Neural cell (in vitro differentiated cells): Measurements from ENCODE around the gene TULP1. TPM values are rescaled to one million over a fixed set of nuclear protein-coding genes. Genes with fewer than 3 reads are reported as not detected.
A peak's percentile ranks its signal among the peaks of the same experiment; 100 is the strongest.

Experiments used
- H2AFZ ChIP-seq: fragments of 200-600, 300-800 bp; sonication (generic), shearing (Covaris generic); 2 replicates; pipeline ENCODE4 v1.6.0; 2014; ENCODE audit warnings: low read depth, mild to moderate bottlenecking, antibody characterized with exemption, low read length, moderate library complexity
- H3F3A ChIP-seq: fragments of 200-600 bp; shearing (Covaris generic); 2 replicates; pipeline ENCODE4 v1.6.1; 2016; ENCODE audit warnings: mild to moderate bottlenecking, moderate library complexity, mixed read lengths, antibody characterized with exemption, low read length; ENCODE audit not compliant: insufficient read depth, poor library complexity, severe bottlenecking
- H3K27ac ChIP-seq: fragments of 200-600, 300-800 bp; sonication (generic), shearing (Covaris generic); 2 replicates; pipeline ENCODE4 v1.5.1; 2014; ENCODE audit warnings: mild to moderate bottlenecking, low read length, moderate library complexity
- H3K27me3 ChIP-seq: fragments of 300-800, 200-600 bp; sonication (generic), shearing (Covaris generic); 2 replicates; pipeline ENCODE4 v1.6.0; 2014; ENCODE audit warnings: mild to moderate bottlenecking, low read depth, low read length, moderate library complexity; ENCODE audit not compliant: insufficient read depth
- H3K36me3 ChIP-seq: fragments of 300-800, 200-600 bp; sonication (generic), shearing (Covaris generic); 2 replicates; pipeline ENCODE4 v1.5.1; 2014; ENCODE audit warnings: mild to moderate bottlenecking, antibody characterized with exemption, low read length, moderate library complexity; ENCODE audit not compliant: insufficient read depth
- H3K4me2 ChIP-seq: fragments of 300-800, 200-600 bp; sonication (generic), shearing (Covaris generic); 2 replicates; pipeline ENCODE4 v1.6.0; 2014; ENCODE audit warnings: mild to moderate bottlenecking, low read length
- H3K4me3 ChIP-seq: fragments of 300-800, 200-600 bp; sonication (generic), shearing (Covaris generic); 2 replicates; pipeline ENCODE4 v1.5.1; 2014; ENCODE audit warnings: mild to moderate bottlenecking, low read length, moderate library complexity
- H3K79me2 ChIP-seq: fragments of 200-600 bp; shearing (Covaris generic); replicated peaks from 2 replicates; pipeline ENCODE4 v1.6.0; 2014; ENCODE audit warnings: mild to moderate bottlenecking, low read length, moderate library complexity; ENCODE audit not compliant: insufficient read depth
- H3K9ac ChIP-seq: fragments of 300-800, 200-600 bp; sonication (generic), shearing (Covaris generic); 2 replicates; pipeline ENCODE4 v1.6.1; 2016; ENCODE audit warnings: mild to moderate bottlenecking, low read length, mixed read lengths
- H3K9me2 ChIP-seq: fragments of 200-600 bp; shearing (Covaris generic); 2 replicates; pipeline ENCODE4 v1.6.1; 2016; ENCODE audit warnings: mild to moderate bottlenecking, low read length, mixed read lengths; ENCODE audit not compliant: insufficient read depth
- H3K9me3 ChIP-seq: fragments of 200-600, 300-800 bp; sonication (generic), shearing (Covaris generic); 2 replicates; pipeline ENCODE4 v1.6.1; 2016; ENCODE audit warnings: mild to moderate bottlenecking, mixed run types, low read length, moderate library complexity, mixed read lengths
- H4K20me1 ChIP-seq: fragments of 200-600 bp; shearing (Covaris generic); 2 replicates; pipeline ENCODE4 v1.6.1; 2016; ENCODE audit warnings: mild to moderate bottlenecking, mixed run types; ENCODE audit not compliant: insufficient read depth
- EP300 ChIP-seq: fragments of 450-650 bp; conservative IDR thresholded peaks from 2 replicates; pipeline ENCODE4 v1.6.1; 2014; ENCODE audit warnings: antibody characterized with exemption, mild to moderate bottlenecking, moderate library complexity; ENCODE audit not compliant: poor library complexity, severe bottlenecking
- EZH2 ChIP-seq: fragments of 200-600, 300-800 bp; shearing (Covaris generic), sonication (generic); IDR thresholded peaks from 2 replicates; pipeline ENCODE4 v1.6.1; 2014; ENCODE audit warnings: antibody characterized with exemption, low read length, borderline replicate concordance, mild to moderate bottlenecking; ENCODE audit not compliant: insufficient read depth, poor library complexity, severe bottlenecking
- MXI1 ChIP-seq: fragments of 450-650 bp; conservative IDR thresholded peaks from 2 replicates; pipeline ENCODE4 v1.6.1; 2014; ENCODE audit warnings: antibody characterized with exemption, mild to moderate bottlenecking; ENCODE audit not compliant: poor library complexity, severe bottlenecking
- POLR2AphosphoS5 ChIP-seq: IDR thresholded peaks from 2 replicates; pipeline ENCODE4 v1.6.1; 2012
- RAD21 ChIP-seq: fragments of 450-650 bp; conservative IDR thresholded peaks from 2 replicates; pipeline ENCODE4 v1.6.1; 2014; ENCODE audit warnings: antibody characterized with exemption, mild to moderate bottlenecking, moderate library complexity
- REST ChIP-seq: IDR thresholded peaks from 2 replicates; pipeline ENCODE4 v1.6.1; 2012; ENCODE audit warnings: borderline replicate concordance
- SMC3 ChIP-seq: fragments of 450-650 bp; conservative IDR thresholded peaks from 2 replicates; pipeline ENCODE4 v1.6.1; 2014; ENCODE audit warnings: antibody characterized with exemption, mild to moderate bottlenecking, moderate library complexity; ENCODE audit not compliant: poor library complexity
- TAF1 ChIP-seq: IDR thresholded peaks from 2 replicates; pipeline ENCODE4 v1.6.1; 2012; ENCODE audit warnings: low read depth
- polyA plus RNA-seq: library from polyadenylated mRNA; depleted of rRNA; stranded (reverse); fragments of >200 nt; gene quantifications from 2 replicates; pipeline ENCODE4 v1.2.3, GENCODE V29; 2014

TULP1 gene
- polyA plus RNA-seq, 1 donor from 2014 or later: not detected

DNA sequence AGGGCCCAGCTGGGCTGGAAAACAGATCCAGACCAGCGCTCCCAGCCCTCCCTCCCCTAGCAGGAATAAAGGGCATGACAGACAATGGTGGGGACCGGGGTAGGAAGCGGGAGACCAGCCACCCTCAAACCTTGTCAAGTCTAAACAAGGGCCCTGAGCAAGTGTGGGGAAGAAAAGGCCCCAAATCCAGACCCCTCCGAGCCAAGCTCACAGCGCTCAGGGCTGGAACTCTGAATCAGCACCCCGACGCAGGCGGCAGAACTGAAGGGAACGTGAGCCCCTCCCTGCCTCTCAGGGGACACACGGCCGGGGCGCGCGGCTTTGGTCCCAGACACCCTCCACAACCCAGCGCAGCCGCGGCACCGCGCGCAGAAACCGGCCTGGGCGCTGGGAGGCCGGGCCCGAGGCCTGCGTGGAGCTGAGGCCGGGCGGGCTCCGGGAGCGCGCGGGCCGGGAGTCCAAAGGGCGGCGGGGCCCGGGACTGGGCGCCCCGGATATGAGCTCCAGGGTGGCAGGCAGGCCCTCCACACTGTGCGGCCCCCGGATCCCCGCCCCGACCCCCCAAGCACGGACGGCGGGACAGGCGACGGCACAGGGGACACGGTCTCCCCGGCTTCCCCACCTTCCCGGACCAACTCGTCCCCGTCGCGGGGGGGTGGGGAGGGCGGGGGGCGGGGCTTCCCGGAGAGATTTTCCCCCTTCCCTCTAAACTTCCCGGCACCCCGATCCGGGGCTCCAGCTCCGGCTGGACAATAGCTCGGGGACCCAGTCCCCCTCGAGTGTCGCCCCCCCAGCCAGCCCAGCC, 16.5 kb downstream of the TULP1 start:
- H3K9ac ChIP-seq: no peak overlapping the region
- H2AFZ ChIP-seq: no peak overlapping the region

DNA sequence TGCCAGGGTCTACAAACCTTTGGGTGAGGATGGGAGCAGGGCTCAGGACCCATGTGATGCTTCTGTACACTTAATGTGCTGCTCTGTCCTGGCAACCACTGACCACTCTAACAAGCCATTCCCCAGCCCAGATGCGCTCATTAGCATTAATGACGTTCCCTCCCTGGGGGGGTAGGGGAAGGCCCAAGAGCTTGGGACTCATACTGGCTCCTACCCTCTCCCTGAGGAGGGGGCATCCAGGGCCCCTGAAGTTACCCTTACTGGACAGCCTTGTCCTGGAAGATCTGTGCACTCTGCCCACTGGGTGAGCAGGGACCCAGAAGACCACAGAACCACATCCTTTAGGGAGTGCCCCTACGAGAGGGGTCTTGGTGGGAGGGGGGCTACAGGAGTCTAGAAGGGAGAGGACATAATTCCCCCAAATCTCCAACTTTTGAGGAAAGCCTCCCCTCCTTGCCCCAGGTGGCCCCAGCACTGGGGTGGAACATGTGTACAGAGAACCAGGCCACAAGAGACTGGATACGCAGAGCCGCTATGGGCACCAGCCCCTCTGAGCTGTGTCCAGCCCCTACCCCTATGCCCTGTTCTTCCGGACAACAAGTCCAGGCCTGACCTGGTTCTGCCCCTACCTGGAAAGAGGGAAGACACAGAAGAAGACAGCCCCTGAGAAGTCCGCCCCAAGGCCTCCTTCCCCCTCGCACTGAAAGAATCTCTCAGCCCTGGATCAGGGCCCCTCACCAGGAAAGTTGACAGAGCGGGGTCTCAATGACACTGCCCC, 17.2 kb downstream of the TULP1 start:
- Histone ChIP-seq H4K20me1 (no peaks in the 10 kb centered on the region), H3K27me3 (peaks cover 31% of the 10 kb centered on the region), H3K9me3 (no peaks in the 10 kb centered on the region), H3K9ac (no peak overlapping the region), H3K4me2 (no peak overlapping the region), H2AFZ (no peak overlapping the region), H3K27ac (no peak overlapping the region), H3F3A (no peaks in the 10 kb centered on the region), H3K79me2 (no peaks in the 10 kb centered on the region), H3K4me3 (no peak overlapping the region), H3K9me2 (no peaks in the 10 kb centered on the region), H3K36me3 (no peaks in the 10 kb centered on the region)
- TF ChIP-seq SMC3 (no peak), MXI1 (no peak)

More for the DNA sequence above, 16.5 kb downstream of the TULP1 start:
- H3K27ac ChIP-seq: no peak overlapping the region
- peaks cover 31% of the 10 kb centered on the region for H3K27me3 ChIP-seq
- H3K79me2 ChIP-seq: no peaks in the 10 kb centered on the region
- H3K9me2 ChIP-seq: no peaks in the 10 kb centered on the region
- TF ChIP-seq TAF1 (no peak), EZH2 (peak; percentile 22), RAD21 (no peak), SMC3 (no peak)
- H3K4me3 ChIP-seq: peak overlapping the region; percentile 54
- no peaks in the 10 kb centered on the region for H3F3A ChIP-seq
- H4K20me1 ChIP-seq: no peaks in the 10 kb centered on the region
- no peaks in the 10 kb centered on the region for H3K9me3 ChIP-seq
- H3K4me2 ChIP-seq: no peak overlapping the region
- H3K36me3 ChIP-seq: no peaks in the 10 kb centered on the region

DNA sequence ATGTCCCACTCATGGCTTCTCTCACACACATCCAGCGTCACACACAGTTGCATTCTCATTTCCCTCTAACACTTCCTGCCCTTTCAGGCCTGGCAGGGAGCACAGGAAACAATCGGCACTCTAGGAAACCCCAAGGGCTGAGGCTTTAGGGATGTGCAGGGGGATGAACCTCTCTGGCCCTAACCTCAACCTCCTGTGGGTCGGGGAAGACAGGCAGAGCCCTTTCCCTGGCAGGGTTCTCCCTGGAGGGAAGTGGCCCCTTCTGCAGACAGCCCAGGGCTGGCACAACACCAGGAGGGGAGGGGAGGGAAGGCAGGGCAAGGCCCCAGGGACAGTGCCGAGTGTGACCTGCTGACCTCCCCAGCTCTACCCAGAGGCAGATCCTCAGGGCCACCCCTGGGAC, 18.5 kb downstream of the TULP1 start:
- H4K20me1 ChIP-seq: no peaks in the 10 kb centered on the region

More for the DNA sequence above, 18.5 kb downstream of the TULP1 start:
- Histone ChIP-seq H3K9ac (no peak overlapping the region), H3K4me3 (no peak overlapping the region), H3F3A (no peaks in the 10 kb centered on the region), H3K27ac (no peak overlapping the region), H3K9me2 (no peaks in the 10 kb centered on the region), H3K27me3 (peaks cover 31% of the 10 kb centered on the region), H3K4me2 (no peak overlapping the region), H2AFZ (no peak overlapping the region), H3K9me3 (no peaks in the 10 kb centered on the region), H3K36me3 (no peaks in the 10 kb centered on the region), H3K79me2 (no peaks in the 10 kb centered on the region)
- TF ChIP-seq EP300 (no peak), REST (no peak), TAF1 (no peak), MXI1 (no peak), POLR2AphosphoS5 (no peak), RAD21 (no peak)
